ENCODE measurements around the gene BANK1. TPM values are rescaled to one million over a fixed set of nuclear protein-coding genes. Genes with fewer than 3 reads are reported as not detected.

Gene BANK1
- total and polyA plus RNA-seq, 2 of the 8 experiments (the other 6 are each of a cell fraction or from before 2014, with no cell fraction given): 0.59 to 0.93 TPM

GRCh38 chr4:101824500-101824899 lies 34.0 kb downstream of the BANK1 start (continued):
- no peak for TF ChIP-seq CHD7 (IDR thresholded peaks at IDR 0.05; ENCODE audit: insufficient replicate concordance, low read length)
- no peak for TF ChIP-seq ASH2L (IDR thresholded peaks at IDR 0.05; ENCODE audit: low read length)
- no peak for TF ChIP-seq SIN3A (conservative IDR thresholded peaks at IDR 0.05 in 1 of 2, IDR thresholded peaks at IDR 0.05 in 1 of 2; ENCODE audit: low read depth in 1 of 2, low read length in 2 of 2)
- TF ChIP-seq FOSL1 (IDR thresholded peaks at IDR 0.05; ENCODE audit: insufficient read depth, low read depth, low read length): no peak
- no peak for TF ChIP-seq ZNF274 (IDR thresholded peaks at IDR 0.05; ENCODE audit: borderline replicate concordance, extremely low read depth, low read length)
- no peak for TF ChIP-seq TEAD4 (IDR thresholded peaks at IDR 0.05; ENCODE audit: low read depth, low read length)
